ENCODE data around the gene SMIM29. TPM values are rescaled to one million over a fixed set of nuclear protein-coding genes. Genes with fewer than 3 reads are reported as not detected.

The SMIM29 gene
- total and polyA plus RNA-seq, 7 experiments from 2014 or later, result 13.9 to 45.5 (median 23.8) TPM

DNA sequence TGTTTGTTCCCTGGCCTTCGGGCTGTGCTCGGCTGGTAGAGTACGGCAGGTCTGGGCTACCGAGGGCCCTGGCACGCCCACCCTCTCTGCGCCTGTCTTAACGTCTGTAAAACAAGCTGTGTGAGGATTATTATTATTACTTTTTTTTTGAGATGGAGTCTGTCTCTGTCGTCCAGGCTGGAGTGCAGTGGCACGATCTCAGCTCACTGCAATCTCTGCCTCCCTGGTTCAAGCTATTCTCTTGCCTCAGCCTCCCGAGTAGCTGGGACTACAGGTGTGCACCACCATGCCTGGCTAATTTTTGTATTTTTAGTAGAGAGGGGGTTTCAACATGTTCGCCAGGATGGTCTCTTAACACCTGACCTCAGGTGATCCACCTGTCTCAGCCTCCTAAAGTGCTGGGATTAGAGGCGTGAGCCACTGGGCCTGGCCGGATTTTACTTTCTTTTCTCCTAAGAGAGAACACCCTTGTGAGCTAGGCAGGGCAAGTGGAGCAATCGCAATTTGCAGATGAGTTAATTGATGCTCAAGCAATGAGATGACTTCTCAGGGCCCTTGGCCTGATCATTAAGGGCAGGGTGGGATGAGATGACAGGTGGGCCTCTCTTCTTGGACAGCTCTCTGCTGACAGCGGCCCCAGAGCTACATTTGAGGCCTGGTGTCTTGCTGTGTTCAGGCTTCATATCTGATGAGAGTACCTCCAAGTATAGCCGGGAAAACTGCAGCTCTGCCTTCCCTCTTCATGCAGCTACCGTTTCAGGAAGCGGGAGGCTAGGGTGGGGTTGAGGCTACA is 859 bp upstream of the SMIM29 start:
- ChIA-PET POLR2A (interaction anchor here (0.6 to 4.7 kb wide), 11 partner anchors 13 to 505 kb away, joined by 3 to 44 read pairs (median 11); partner anchors contain the start of genes HMGA1, NUDT3 and RPS10), CTCF (interaction anchor here (0.7 to 5.4 kb wide), 13 partner anchors 8 to 362 kb away, joined by 3 to 64 read pairs (median 6); partner anchors contain the start of gene NUDT3)
- ATAC-seq (peak; percentile 35), DNase-seq (no peak)
- intact Hi-C loops (cut with micrococcal nuclease), result loop anchor here (1.0 to 5.0 kb wide), 12 partner anchors 13 to 893 kb away; partner anchors contain the start of genes HMGA1 (in 2 of the 2), NUDT3 (in 2 of the 2), RPS10 (in 2 of the 2) and TCP11 (in 1 of the 2)
- Mint-ChIP-seq H3K27ac (peak overlapping the region; percentile 85 to 97 (median 93)), H3K4me3 (peak overlapping the region; percentile 85 to 98 (median 94)), H3K36me3 (peaks cover 0 to 4% (median 0%) of the 10 kb centered on the region in 5 donors), H3K27me3 (peaks cover 0 to 10% (median 0%) of the 10 kb centered on the region in 5 donors), H3K4me1 (peaks cover 13 to 39% (median 26%) of the 10 kb centered on the region in 7 donors), H3K9me3 (peaks cover 0 to 3% (median 0%) of the 10 kb centered on the region in 11 donors)
- Histone ChIP-seq H3K27me3 (ENCODE audit: control insufficient read depth in 2 of 2, insufficient read depth in 2 of 2, low read length in 2 of 2) (no peaks in the 10 kb centered on the region), H3K36me3 (ENCODE audit: control insufficient read depth in 2 of 3, insufficient read depth in 3 of 3, low read length in 3 of 3) (peaks cover 0 to 6% (median 0%) of the 10 kb centered on the region in 3 experiments), H3K4me3 (ENCODE audit: low read length) (peak overlapping the region; percentile 87), H3K4me1 (ENCODE audit: control insufficient read depth in 2 of 2, insufficient read depth in 2 of 2, low read length in 2 of 2) (peaks cover 13 to 15% of the 10 kb centered on the region in 2 donors), H3K27ac (ENCODE audit: low read depth, low read length) (peak overlapping the region; percentile 95), H3K9me3 (ENCODE audit: control insufficient read depth in 2 of 3, low read length in 3 of 3) (no peaks in the 10 kb centered on the region)

DNA sequence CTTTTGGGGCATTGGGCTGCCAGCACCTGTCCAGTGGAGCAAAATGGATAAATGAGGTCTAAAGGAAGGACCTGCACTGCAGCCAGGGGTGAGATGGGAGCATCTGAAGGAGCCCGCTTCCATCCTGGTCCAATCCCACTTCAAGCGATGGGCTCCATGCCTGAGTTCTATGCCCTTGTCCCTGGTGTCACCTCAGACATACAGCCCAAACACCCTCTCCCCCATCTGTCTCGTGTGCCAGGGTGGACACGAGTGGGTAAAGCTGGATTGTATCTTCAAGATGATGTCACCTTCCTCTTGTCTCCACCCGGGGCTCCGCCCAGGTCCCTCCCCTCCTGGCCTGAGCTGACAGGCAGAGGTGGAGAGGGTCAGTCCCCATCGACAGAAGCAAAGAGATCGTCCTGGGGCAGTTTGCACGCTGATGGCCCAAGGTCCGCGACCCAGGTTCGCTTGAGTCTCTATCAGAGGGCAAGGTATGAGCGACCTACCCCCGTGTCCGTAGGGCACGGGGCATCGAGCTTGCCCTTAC is 544 bp downstream of the SMIM29 start:
- DNase-seq (peak in 4 of 9 donors; percentile 20 to 61 (median 41)), ATAC-seq (peak; percentile 26)
- peaks cover 13 to 18% of the 10 kb centered on the region in 2 donors for H3K4me1 ChIP-seq (ENCODE audit: control insufficient read depth in 2 of 2, insufficient read depth in 2 of 2, low read length in 2 of 2)
- Mint-ChIP-seq H3K4me3 (peak overlapping the region; percentile 85 to 98 (median 94)), H3K9me3 (peaks cover 0 to 3% (median 0%) of the 10 kb centered on the region in 11 donors), H3K27ac (peak overlapping the region; percentile 85 to 97 (median 95)), H3K27me3 (peaks cover 0 to 8% (median 0%) of the 10 kb centered on the region in 5 donors), H3K4me1 (peaks cover 13 to 47% (median 30%) of the 10 kb centered on the region in 7 donors), H3K36me3 (peaks cover 0 to 6% (median 0%) of the 10 kb centered on the region in 5 donors)
- H3K9me3 ChIP-seq (ENCODE audit: control insufficient read depth in 2 of 3, low read length in 3 of 3), result no peaks in the 10 kb centered on the region
- intact Hi-C loops (cut with micrococcal nuclease), result loop anchor here (1.0 to 5.0 kb wide), 4 partner anchors 52 to 894 kb away; partner anchors contain the start of genes NUDT3 (in 2 of the 2) and TCP11 (in 1 of the 2)
- ChIA-PET CTCF (interaction anchor here (0.6 to 5.4 kb wide), 6 partner anchors 12 to 361 kb away, joined by 4 to 64 read pairs (median 8); partner anchors contain the start of gene HMGA1), POLR2A (interaction anchor here (0.7 to 4.7 kb wide), 11 partner anchors 8 to 361 kb away, joined by 3 to 44 read pairs (median 11); partner anchors contain the start of genes HMGA1, NUDT3 and RPS10)
- peak overlapping the region; percentile 83 for H3K27ac ChIP-seq (ENCODE audit: low read depth, low read length)
- peaks cover 0 to 20% (median 3%) of the 10 kb centered on the region in 3 experiments for H3K36me3 ChIP-seq (ENCODE audit: control insufficient read depth in 2 of 3, insufficient read depth in 3 of 3, low read length in 3 of 3)
- no peaks in the 10 kb centered on the region for H3K27me3 ChIP-seq (ENCODE audit: control insufficient read depth in 2 of 2, insufficient read depth in 2 of 2, low read length in 2 of 2)
- H3K4me3 ChIP-seq (ENCODE audit: low read length), result peak overlapping the region; percentile 61

DNA sequence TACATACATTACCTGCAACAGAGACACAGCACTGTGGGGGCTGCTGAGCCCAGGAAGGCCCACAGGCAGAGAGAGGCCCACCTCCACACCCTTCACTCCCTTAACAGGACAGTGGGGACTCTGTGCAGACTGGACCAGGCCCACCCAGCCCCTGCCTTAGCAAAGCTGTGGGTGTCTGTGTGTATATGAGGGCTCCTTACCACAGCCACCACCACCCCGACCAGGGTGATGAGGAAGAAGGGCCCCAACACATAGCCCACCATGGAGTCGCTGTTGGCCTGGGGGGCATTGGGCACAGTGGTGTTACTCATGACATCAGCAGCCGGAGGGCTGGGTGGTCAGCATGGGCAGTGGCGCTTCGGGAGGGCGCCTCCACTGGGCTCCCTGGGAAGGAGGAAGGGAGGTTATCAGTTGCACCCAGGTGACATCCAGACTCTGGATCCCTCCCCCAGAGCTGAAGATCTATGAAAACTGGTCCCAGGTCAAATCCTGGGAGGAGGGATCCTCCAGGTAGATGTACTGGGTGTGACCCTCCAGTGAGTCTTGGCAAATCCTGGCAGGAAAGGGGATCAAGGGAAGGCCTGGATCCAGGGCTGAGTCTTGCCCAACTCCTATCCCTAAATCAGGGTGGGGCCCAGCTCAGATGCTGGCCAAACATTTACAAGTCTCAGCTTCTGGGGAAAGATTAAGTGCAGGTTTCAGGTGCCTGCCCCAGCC is 1.2 kb downstream of the SMIM29 start:
- Mint-ChIP-seq H3K9me3 (peaks cover 0 to 3% (median 0%) of the 10 kb centered on the region in 11 donors), H3K27me3 (peaks cover 0 to 4% (median 0%) of the 10 kb centered on the region in 5 donors), H3K4me3 (peak overlapping the region; percentile 85 to 98 (median 94)), H3K27ac (peak overlapping the region; percentile 85 to 97 (median 95)), H3K4me1 (peaks cover 13 to 51% (median 36%) of the 10 kb centered on the region in 7 donors), H3K36me3 (peaks cover 0 to 10% (median 0%) of the 10 kb centered on the region in 5 donors)
- H3K27me3 ChIP-seq (ENCODE audit: control insufficient read depth in 2 of 2, insufficient read depth in 2 of 2, low read length in 2 of 2), result no peaks in the 10 kb centered on the region
- intact Hi-C loops (cut with micrococcal nuclease), result loop anchor here (1.0 to 5.0 kb wide), 4 partner anchors 51 to 895 kb away; partner anchors contain the start of genes NUDT3 (in 2 of the 2) and TCP11 (in 1 of the 2)
- peak overlapping the region; percentile 83 for H3K27ac ChIP-seq (ENCODE audit: low read depth, low read length)
- POLR2A ChIA-PET, result interaction anchor here (0.7 to 4.7 kb wide), 7 partner anchors 7 to 361 kb away, joined by 3 to 44 read pairs (median 20); partner anchors contain the start of genes HMGA1 and RPS10
- peaks cover 13 to 20% of the 10 kb centered on the region in 2 donors for H3K4me1 ChIP-seq (ENCODE audit: control insufficient read depth in 2 of 2, insufficient read depth in 2 of 2, low read length in 2 of 2)
- H3K4me3 ChIP-seq (ENCODE audit: low read length), result no peak overlapping the region
- no peak for DNase-seq
- H3K9me3 ChIP-seq (ENCODE audit: control insufficient read depth in 2 of 3, low read length in 3 of 3), result no peaks in the 10 kb centered on the region
- peaks cover 0 to 26% (median 3%) of the 10 kb centered on the region in 3 experiments for H3K36me3 ChIP-seq (ENCODE audit: control insufficient read depth in 2 of 3, insufficient read depth in 3 of 3, low read length in 3 of 3)
- ATAC-seq, result no peak
- CTCF ChIA-PET, result interaction anchor here (0.6 to 5.4 kb wide), 4 partner anchors 11 to 244 kb away, joined by 4 to 64 read pairs (median 14); partner anchors contain the start of gene HMGA1

GRCh38 chr6:34246563-34247391 is 2.0 kb downstream of the SMIM29 start:
- intact Hi-C loops (cut with micrococcal nuclease), result loop anchor here (1.0 to 5.0 kb wide), 3 partner anchors 83 to 896 kb away; partner anchors contain the start of gene TCP11 (in 1 of the 2)
- Histone ChIP-seq H3K9me3 (ENCODE audit: control insufficient read depth in 2 of 3, low read length in 3 of 3) (no peaks in the 10 kb centered on the region), H3K4me3 (ENCODE audit: low read length) (no peak overlapping the region), H3K4me1 (ENCODE audit: control insufficient read depth in 2 of 2, insufficient read depth in 2 of 2, low read length in 2 of 2) (peaks cover 13 to 20% of the 10 kb centered on the region in 2 donors), H3K27me3 (ENCODE audit: control insufficient read depth in 2 of 2, insufficient read depth in 2 of 2, low read length in 2 of 2) (no peaks in the 10 kb centered on the region), H3K27ac (ENCODE audit: low read depth, low read length) (peak overlapping the region; percentile 83), H3K36me3 (ENCODE audit: control insufficient read depth in 2 of 3, insufficient read depth in 3 of 3, low read length in 3 of 3) (peaks cover 3 to 35% (median 7%) of the 10 kb centered on the region in 3 experiments)
- Mint-ChIP-seq H3K4me1 (peaks cover 13 to 60% (median 40%) of the 10 kb centered on the region in 7 donors), H3K27me3 (no peaks in the 10 kb centered on the region), H3K4me3 (peak overlapping the region; percentile 20 to 96 (median 92)), H3K9me3 (no peaks in the 10 kb centered on the region), H3K36me3 (peaks cover 0 to 10% (median 0%) of the 10 kb centered on the region in 5 donors), H3K27ac (peak overlapping the region in 8 of 9 donors; percentile 32 to 93 (median 86))
- POLR2A ChIA-PET, result interaction anchor here (0.7 to 4.7 kb wide), 4 partner anchors 10 to 168 kb away, joined by 3 to 44 read pairs (median 14); partner anchors contain the start of gene HMGA1
- CTCF ChIA-PET, result interaction anchor here (4.4 to 5.4 kb wide), 2 partner anchors 51 to 169 kb away, joined by 24 to 64 read pairs; no protein-coding TSS in a partner anchor
- ATAC-seq (no peak), DNase-seq (peak in 7 of 9 donors; percentile 21 to 55 (median 33))

- POLR2A ChIA-PET, result interaction anchor here (0.7 to 4.7 kb wide), 3 partner anchors 9 to 168 kb away, joined by 3 to 44 read pairs (median 3); partner anchors contain the start of gene HMGA1
- intact Hi-C loops (cut with micrococcal nuclease), result loop anchor here (1.0 to 5.0 kb wide), 3 partner anchors 83 to 896 kb away; partner anchors contain the start of gene TCP11 (in 1 of the 2)
- Histone ChIP-seq H3K36me3 (ENCODE audit: control insufficient read depth in 2 of 3, insufficient read depth in 3 of 3, low read length in 3 of 3) (peaks cover 3 to 41% (median 8%) of the 10 kb centered on the region in 3 experiments), H3K27me3 (ENCODE audit: control insufficient read depth in 2 of 2, insufficient read depth in 2 of 2, low read length in 2 of 2) (no peaks in the 10 kb centered on the region), H3K4me1 (ENCODE audit: control insufficient read depth in 2 of 2, insufficient read depth in 2 of 2, low read length in 2 of 2) (peaks cover 13 to 20% of the 10 kb centered on the region in 2 donors), H3K4me3 (ENCODE audit: low read length) (no peak overlapping the region), H3K9me3 (ENCODE audit: control insufficient read depth in 2 of 3, low read length in 3 of 3) (no peaks in the 10 kb centered on the region), H3K27ac (ENCODE audit: low read depth, low read length) (peak overlapping the region; percentile 83)
- Mint-ChIP-seq H3K9me3 (no peaks in the 10 kb centered on the region), H3K27ac (peak overlapping the region in 4 of 9 donors; percentile 24 to 87 (median 54)), H3K36me3 (peaks cover 0 to 13% (median 0%) of the 10 kb centered on the region in 5 donors), H3K4me1 (peaks cover 17 to 65% (median 45%) of the 10 kb centered on the region in 7 donors), H3K4me3 (peak overlapping the region in 2 of 10 donors; percentile 28 to 61), H3K27me3 (no peaks in the 10 kb centered on the region)
- CTCF ChIA-PET, result interaction anchor here (5.4 kb wide), 1 partner anchor 50 kb away, joined by 24 read pairs; no protein-coding TSS in a partner anchor
- ATAC-seq, result no peak
- DNase-seq, result no peak
Observed at GRCh38 chr6:34246249-34246562, 2.6 kb downstream of the SMIM29 start.

Data from naive thymus-derived CD4-positive, alpha-beta T cell (primary cell).